HCT116 (cell line): ENCODE results near the gene ETHE1.

Experiments used
- CTCF ChIP-seq, 3 experiments: fragments of 200-600 bp in 1 of 3; sonication (generic) in 1 of 3; IDR thresholded peaks in 2 of 3; conservative IDR thresholded peaks in 1 of 3; 2 replicates each; pipeline ENCODE4 v1.5.1; 2012 to 2017; ENCODE audit warnings: low read depth in 2 of 3, low read length in 2 of 3, antibody characterized with exemption in 1 of 3, borderline replicate concordance in 1 of 3, control low read depth in 1 of 3, mild to moderate bottlenecking in 1 of 3, mixed read lengths in 1 of 3, mixed run types in 1 of 3, moderate library complexity in 1 of 3; ENCODE audit not compliant: insufficient read depth in 1 of 3
- EGR1 ChIP-seq: IDR thresholded peaks from 2 replicates; pipeline ENCODE4 v1.6.1; 2012; ENCODE audit warnings: low read depth
- MAX ChIP-seq: IDR thresholded peaks from 2 replicates; pipeline ENCODE4 v1.6.1; 2012
- POLR2A ChIP-seq: IDR thresholded peaks from 2 replicates; pipeline ENCODE4 v1.7.0; 2011; ENCODE audit warnings: borderline replicate concordance; ENCODE audit not compliant: insufficient read depth, insufficient read length; ENCODE audit errors: extremely low read depth
- POLR2AphosphoS5 ChIP-seq: IDR thresholded peaks from 2 replicates; pipeline ENCODE4 v1.6.1; 2011; ENCODE audit warnings: mild to moderate bottlenecking, low read depth, low read length, moderate library complexity

- TF ChIP-seq POLR2A (no peak), CTCF (IDR thresholded peaks at IDR 0.05 in 2 of 3, conservative IDR thresholded peaks at IDR 0.05 in 1 of 3; ENCODE audit: borderline replicate concordance in 1 of 3, insufficient read depth in 1 of 3, low read depth in 2 of 3, low read length in 2 of 3) (no peak), MAX (no peak), EGR1 (no peak), POLR2AphosphoS5 (no peak)
Measured at GRCh38 chr19:43498233-43498842, 28.7 kb downstream of the ETHE1 start.
